Nephron (organoid): ENCODE results near the gene SPG11.

ENCODE experiments used
- H3K27ac Mint-ChIP-seq, 3 experiments: 2 replicates each; pipeline ENCODE4 v1.8.0; 2020; ENCODE audit warnings: mixed read lengths in 3 of 3, mild to moderate bottlenecking in 2 of 3, moderate library complexity in 1 of 3
- H3K27me3 Mint-ChIP-seq: 2 replicates; pipeline ENCODE4 v1.8.0; 2021; ENCODE audit warnings: low read depth, mild to moderate bottlenecking, moderate library complexity, mixed read lengths
- H3K36me3 Mint-ChIP-seq: 2 replicates; pipeline ENCODE4 v1.8.0; 2020; ENCODE audit warnings: low read depth, mixed read lengths
- H3K4me1 Mint-ChIP-seq: 2 replicates; pipeline ENCODE4 v1.8.0; 2020; ENCODE audit warnings: mixed read lengths
- H3K4me3 Mint-ChIP-seq, 3 experiments: 2 replicates each; pipeline ENCODE4 v1.8.0; 2020; ENCODE audit warnings: mild to moderate bottlenecking in 3 of 3, mixed read lengths in 3 of 3, moderate library complexity in 2 of 3
- H3K9me3 Mint-ChIP-seq: 2 replicates; pipeline ENCODE4 v1.8.0; 2020; ENCODE audit warnings: mixed read lengths
- TF ChIP-seq, protein P1 (sequence below), 3 experiments: fragments of 200-600 bp; sonication (generic); IDR thresholded peaks; one replicate each; pipeline ENCODE4 v1.5.0; 2021; ENCODE audit warnings: antibody characterized with exemption in 3 of 3; ENCODE audit not compliant: unreplicated experiment in 3 of 3

Gene SPG11

DNA sequence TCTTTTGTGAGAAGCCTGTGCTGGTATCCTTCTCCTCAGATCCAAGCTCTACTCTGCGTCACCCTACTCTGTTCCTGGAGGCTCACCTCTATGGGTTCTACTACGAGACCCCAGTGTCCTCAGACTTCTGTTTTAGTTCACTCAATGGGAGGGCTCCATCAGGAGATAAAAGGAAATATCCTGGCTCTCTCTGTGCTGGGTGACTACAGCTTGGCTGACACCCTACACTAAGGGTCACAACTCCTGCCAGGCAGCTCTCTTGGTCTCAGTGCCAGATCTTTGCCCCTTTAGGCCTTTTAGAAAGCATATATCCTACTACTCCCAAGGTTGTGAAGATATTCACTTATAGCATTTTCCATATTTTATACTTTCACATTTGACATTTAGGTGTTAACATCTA lies 46.5 kb downstream of the SPG11 start:
- H3K36me3 Mint-ChIP-seq, result peaks cover 71% of the 10 kb centered on the region
- TF ChIP-seq, protein P1, sequence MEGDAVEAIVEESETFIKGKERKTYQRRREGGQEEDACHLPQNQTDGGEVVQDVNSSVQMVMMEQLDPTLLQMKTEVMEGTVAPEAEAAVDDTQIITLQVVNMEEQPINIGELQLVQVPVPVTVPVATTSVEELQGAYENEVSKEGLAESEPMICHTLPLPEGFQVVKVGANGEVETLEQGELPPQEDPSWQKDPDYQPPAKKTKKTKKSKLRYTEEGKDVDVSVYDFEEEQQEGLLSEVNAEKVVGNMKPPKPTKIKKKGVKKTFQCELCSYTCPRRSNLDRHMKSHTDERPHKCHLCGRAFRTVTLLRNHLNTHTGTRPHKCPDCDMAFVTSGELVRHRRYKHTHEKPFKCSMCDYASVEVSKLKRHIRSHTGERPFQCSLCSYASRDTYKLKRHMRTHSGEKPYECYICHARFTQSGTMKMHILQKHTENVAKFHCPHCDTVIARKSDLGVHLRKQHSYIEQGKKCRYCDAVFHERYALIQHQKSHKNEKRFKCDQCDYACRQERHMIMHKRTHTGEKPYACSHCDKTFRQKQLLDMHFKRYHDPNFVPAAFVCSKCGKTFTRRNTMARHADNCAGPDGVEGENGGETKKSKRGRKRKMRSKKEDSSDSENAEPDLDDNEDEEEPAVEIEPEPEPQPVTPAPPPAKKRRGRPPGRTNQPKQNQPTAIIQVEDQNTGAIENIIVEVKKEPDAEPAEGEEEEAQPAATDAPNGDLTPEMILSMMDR (IDR thresholded peaks at IDR 0.05; ENCODE audit: unreplicated experiment in 3 of 3), result no peak
- no peaks in the 10 kb centered on the region for H3K4me1 Mint-ChIP-seq
- no peak overlapping the region for H3K27ac Mint-ChIP-seq
- H3K4me3 Mint-ChIP-seq, result no peak overlapping the region
- no peaks in the 10 kb centered on the region for H3K27me3 Mint-ChIP-seq
- no peaks in the 10 kb centered on the region for H3K9me3 Mint-ChIP-seq

DNA sequence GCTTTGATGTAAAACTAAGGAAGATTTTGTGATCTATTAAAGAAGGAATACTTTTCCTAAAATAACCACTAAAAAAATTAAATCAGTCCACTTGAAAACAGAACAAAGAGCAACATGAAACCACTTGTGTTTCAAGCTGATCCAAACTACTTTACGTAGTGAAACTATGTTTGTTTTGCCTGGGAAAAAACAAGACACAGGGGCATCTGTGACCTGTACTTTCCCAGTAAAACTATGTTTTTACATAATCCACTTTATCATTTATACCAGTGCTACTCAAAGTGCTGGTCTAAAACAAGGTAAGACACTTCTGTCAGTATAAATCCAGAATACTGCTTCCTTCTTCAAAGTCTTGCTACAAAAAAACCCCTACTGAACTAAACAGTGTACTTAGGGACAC lies 56.7 kb downstream of the SPG11 start:
- no peak overlapping the region for H3K4me3 Mint-ChIP-seq
- TF ChIP-seq, protein P1 (IDR thresholded peaks at IDR 0.05; ENCODE audit: unreplicated experiment in 3 of 3), result no peak
- H3K9me3 Mint-ChIP-seq, result no peaks in the 10 kb centered on the region
- no peaks in the 10 kb centered on the region for H3K27me3 Mint-ChIP-seq
- H3K4me1 Mint-ChIP-seq, result no peaks in the 10 kb centered on the region
- H3K36me3 Mint-ChIP-seq, result peaks cover 73% of the 10 kb centered on the region
- H3K27ac Mint-ChIP-seq, result no peak overlapping the region

DNA sequence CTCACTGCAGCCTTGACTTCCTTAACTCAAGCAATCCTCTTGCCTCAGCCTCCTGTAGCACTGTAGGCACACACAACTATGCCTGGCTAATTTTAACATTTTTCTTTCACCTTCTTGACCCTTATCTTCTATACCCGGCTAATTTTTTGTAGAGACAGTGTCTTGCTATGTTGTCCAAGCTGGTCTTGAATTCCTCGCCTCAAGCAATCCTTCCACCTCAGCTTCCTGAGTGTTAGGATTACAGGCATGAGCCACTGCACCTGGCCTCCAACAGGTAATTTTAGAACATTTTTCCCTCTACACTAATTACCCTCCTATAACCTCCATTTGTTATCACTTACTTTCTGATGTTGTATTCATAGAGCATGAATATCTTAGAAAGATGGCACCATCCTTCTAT lies 60.3 kb downstream of the SPG11 start:
- TF ChIP-seq, protein P1 (IDR thresholded peaks at IDR 0.05; ENCODE audit: unreplicated experiment in 3 of 3), result no peak
- Mint-ChIP-seq H3K4me3 (no peak overlapping the region), H3K36me3 (peaks cover 61% of the 10 kb centered on the region), H3K27me3 (no peaks in the 10 kb centered on the region), H3K9me3 (no peaks in the 10 kb centered on the region), H3K27ac (no peak overlapping the region), H3K4me1 (no peaks in the 10 kb centered on the region)

DNA sequence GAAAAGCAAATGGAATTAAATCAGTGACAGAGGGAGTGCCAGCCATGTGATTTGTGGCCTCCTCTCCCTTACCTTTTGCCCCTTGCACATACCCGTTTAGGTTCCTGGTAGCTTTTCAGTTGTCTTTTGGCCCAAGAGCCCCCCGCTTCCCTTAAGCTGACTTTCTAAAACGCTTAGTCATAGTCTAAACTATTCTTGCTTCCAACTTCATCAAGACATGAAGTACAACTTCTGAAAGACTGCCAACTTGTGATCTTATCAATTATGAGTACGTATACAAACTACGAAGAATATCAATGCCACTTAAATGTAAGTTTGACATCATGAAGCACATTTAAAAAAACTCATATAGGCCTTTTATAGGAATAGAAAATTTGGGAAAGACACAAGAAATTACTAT lies 64.6 kb downstream of the SPG11 start:
- H3K36me3 Mint-ChIP-seq, result peaks cover 59% of the 10 kb centered on the region
- H3K4me3 Mint-ChIP-seq, result no peak overlapping the region
- H3K9me3 Mint-ChIP-seq, result no peaks in the 10 kb centered on the region
- TF ChIP-seq, protein P1 (IDR thresholded peaks at IDR 0.05; ENCODE audit: unreplicated experiment in 3 of 3), result no peak
- H3K27me3 Mint-ChIP-seq, result no peaks in the 10 kb centered on the region
- H3K4me1 Mint-ChIP-seq, result no peaks in the 10 kb centered on the region
- H3K27ac Mint-ChIP-seq, result no peak overlapping the region

DNA sequence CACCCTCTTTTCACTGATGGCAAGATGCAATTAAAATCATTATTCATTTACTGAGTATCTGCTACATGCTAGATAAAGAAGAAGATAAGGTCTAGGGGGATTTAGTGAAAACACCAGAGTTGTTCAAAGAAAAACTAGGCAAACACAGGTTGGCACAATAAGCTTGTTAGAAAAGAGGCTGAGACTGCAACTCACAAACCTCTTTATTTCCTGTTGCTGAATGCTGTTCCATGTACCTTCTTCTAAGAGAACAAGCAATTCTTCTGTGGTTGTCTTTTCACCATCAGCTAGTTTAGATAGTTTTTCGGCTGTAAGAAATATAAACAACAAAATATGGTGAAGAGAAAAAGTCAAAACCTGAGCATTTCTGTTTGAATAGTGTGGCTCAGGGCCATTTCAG lies 65.4 kb downstream of the SPG11 start:
- no peak overlapping the region for H3K4me3 Mint-ChIP-seq
- TF ChIP-seq, protein P1 (IDR thresholded peaks at IDR 0.05; ENCODE audit: unreplicated experiment in 3 of 3), result no peak
- peaks cover 57% of the 10 kb centered on the region for H3K36me3 Mint-ChIP-seq
- H3K27me3 Mint-ChIP-seq, result no peaks in the 10 kb centered on the region
- no peak overlapping the region for H3K27ac Mint-ChIP-seq
- H3K4me1 Mint-ChIP-seq, result no peaks in the 10 kb centered on the region
- no peaks in the 10 kb centered on the region for H3K9me3 Mint-ChIP-seq

DNA sequence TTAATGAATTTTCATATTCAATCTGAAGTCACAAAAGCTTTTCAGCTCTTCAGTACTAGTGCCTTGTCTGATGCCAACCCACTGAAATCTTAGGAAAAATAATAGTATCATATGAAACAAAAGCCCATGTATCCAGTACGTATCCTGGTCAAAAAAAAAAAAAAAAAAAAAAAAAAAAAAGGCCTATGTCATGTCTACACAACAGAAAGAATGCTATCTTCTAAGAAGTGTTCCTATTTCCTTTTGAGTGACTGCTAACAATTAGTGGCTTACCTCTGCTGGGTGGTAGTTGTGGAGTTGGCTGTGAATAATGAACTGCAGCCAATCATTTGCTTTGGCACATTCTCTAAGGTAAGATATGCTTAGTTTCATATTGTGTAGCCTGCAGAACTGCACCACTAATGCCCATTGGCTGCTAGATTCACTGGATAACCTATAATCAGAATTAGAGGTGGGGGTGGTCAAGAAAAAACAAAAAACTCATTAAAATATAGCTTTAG lies 66.9 kb downstream of the SPG11 start:
- Mint-ChIP-seq H3K27me3 (no peaks in the 10 kb centered on the region), H3K27ac (no peak overlapping the region), H3K36me3 (peaks cover 50% of the 10 kb centered on the region), H3K4me1 (no peaks in the 10 kb centered on the region), H3K9me3 (no peaks in the 10 kb centered on the region), H3K4me3 (no peak overlapping the region)
- TF ChIP-seq, protein P1 (IDR thresholded peaks at IDR 0.05; ENCODE audit: unreplicated experiment in 3 of 3), result no peak
